Measurements from ENCODE around the gene NAA80.

- TF ChIP-seq, protein P1, sequence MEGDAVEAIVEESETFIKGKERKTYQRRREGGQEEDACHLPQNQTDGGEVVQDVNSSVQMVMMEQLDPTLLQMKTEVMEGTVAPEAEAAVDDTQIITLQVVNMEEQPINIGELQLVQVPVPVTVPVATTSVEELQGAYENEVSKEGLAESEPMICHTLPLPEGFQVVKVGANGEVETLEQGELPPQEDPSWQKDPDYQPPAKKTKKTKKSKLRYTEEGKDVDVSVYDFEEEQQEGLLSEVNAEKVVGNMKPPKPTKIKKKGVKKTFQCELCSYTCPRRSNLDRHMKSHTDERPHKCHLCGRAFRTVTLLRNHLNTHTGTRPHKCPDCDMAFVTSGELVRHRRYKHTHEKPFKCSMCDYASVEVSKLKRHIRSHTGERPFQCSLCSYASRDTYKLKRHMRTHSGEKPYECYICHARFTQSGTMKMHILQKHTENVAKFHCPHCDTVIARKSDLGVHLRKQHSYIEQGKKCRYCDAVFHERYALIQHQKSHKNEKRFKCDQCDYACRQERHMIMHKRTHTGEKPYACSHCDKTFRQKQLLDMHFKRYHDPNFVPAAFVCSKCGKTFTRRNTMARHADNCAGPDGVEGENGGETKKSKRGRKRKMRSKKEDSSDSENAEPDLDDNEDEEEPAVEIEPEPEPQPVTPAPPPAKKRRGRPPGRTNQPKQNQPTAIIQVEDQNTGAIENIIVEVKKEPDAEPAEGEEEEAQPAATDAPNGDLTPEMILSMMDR (IDR thresholded peaks at IDR 0.05; ENCODE audit: extremely low read depth in 1 of 2, insufficient read depth in 1 of 2, low read depth in 1 of 2, low read length in 2 of 2) = no peak
- TF ChIP-seq POLR2A (IDR thresholded peaks at IDR 0.05; ENCODE audit: low read depth, low read length) = peak; percentile 63
- TF ChIP-seq EZH2 (IDR thresholded peaks at IDR 0.05; ENCODE audit: borderline replicate concordance, low read depth, low read length, severe bottlenecking) = no peak
- peak; percentile 58 for TF ChIP-seq JUN (IDR thresholded peaks at IDR 0.05; ENCODE audit: borderline replicate concordance, insufficient read depth, insufficient read length, low read depth)
Measured at GRCh38 chr3:50337175-50337861, 38.1 kb upstream of the NAA80 start.

Data from endothelial cell of umbilical vein (primary cell).